Suprapubic skin (tissue), 4 donors: ENCODE measurements around the gene TK2.

Experiments
- POLR2A ChIP-seq, 2 donors: fragments of 450-650 bp; IDR thresholded peaks; one replicate each; pipeline ENCODE4 v1.6.1; 2017; ENCODE audit warnings: antibody characterized with exemption in 2 of 2, mild to moderate bottlenecking in 2 of 2, moderate library complexity in 2 of 2
- POLR2AphosphoS5 ChIP-seq, 3 donors: sonication (generic); formaldehyde crosslinking; IDR thresholded peaks; one replicate each; pipeline ENCODE4 v1.6.1; 2017; ENCODE audit warnings: antibody characterized with exemption in 3 of 3
- TF ChIP-seq, protein P1 (sequence below), 2 donors: fragments of 200-600 bp in 1 of 2; fragments of 450-650 bp in 1 of 2; sonication (generic) in 1 of 2; IDR thresholded peaks; one replicate each; pipeline ENCODE4 v1.5.1; 2016 to 2019; ENCODE audit warnings: antibody characterized with exemption in 2 of 2, mild to moderate bottlenecking in 1 of 2, moderate library complexity in 1 of 2

DNA sequence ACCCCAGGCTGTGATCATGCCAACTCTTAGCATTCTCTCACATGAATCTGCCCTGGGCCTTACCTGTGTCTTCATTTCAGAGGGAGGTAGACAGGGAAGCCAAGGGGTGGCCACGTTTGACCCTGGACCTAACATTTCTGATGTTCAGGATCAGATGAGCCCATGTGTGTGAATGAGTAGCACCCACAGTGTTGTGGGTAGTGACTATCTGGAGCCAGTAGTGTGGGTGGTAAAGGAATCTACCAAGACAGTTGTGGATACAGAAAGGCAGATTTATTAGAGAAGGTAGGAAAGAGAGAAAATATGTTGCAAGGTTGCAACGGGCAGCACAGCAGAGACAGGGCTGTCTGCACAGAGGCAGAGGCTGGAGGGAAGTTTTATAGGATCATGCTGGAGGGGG lies 60.5 kb downstream of the TK2 start:
- TF ChIP-seq, protein P1, sequence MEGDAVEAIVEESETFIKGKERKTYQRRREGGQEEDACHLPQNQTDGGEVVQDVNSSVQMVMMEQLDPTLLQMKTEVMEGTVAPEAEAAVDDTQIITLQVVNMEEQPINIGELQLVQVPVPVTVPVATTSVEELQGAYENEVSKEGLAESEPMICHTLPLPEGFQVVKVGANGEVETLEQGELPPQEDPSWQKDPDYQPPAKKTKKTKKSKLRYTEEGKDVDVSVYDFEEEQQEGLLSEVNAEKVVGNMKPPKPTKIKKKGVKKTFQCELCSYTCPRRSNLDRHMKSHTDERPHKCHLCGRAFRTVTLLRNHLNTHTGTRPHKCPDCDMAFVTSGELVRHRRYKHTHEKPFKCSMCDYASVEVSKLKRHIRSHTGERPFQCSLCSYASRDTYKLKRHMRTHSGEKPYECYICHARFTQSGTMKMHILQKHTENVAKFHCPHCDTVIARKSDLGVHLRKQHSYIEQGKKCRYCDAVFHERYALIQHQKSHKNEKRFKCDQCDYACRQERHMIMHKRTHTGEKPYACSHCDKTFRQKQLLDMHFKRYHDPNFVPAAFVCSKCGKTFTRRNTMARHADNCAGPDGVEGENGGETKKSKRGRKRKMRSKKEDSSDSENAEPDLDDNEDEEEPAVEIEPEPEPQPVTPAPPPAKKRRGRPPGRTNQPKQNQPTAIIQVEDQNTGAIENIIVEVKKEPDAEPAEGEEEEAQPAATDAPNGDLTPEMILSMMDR (IDR thresholded peaks at IDR 0.05), result no peak
- TF ChIP-seq POLR2AphosphoS5 (IDR thresholded peaks at IDR 0.05), result no peak
- TF ChIP-seq POLR2A (IDR thresholded peaks at IDR 0.05), result no peak
